Astrocyte of the cerebellum (primary cell): ENCODE data around the gene OSBPL2.

Source experiments
- DNase-seq: peaks from one replicate; pipeline ENCODE4 v3.0.0-alpha.2; 2011; ENCODE audit warnings: low read depth
- H3K4me3 ChIP-seq: 2 replicates; pipeline ENCODE4 v1.5.1; 2011; ENCODE audit warnings: mild to moderate bottlenecking, low read depth, low read length, moderate library complexity
- CTCF ChIP-seq: IDR thresholded peaks from 2 replicates; pipeline ENCODE4 v1.5.1; 2012; ENCODE audit warnings: low read length, low read depth, moderate library complexity, mild to moderate bottlenecking; ENCODE audit errors: missing control alignments
- in situ Hi-C: cut with HindIII; loops from 2 replicates; pipeline ENCODE4 v1.10.0; 2017; ENCODE audit warnings: low sequenced_read_pairs

The OSBPL2 gene

GRCh38 chr20:62237801-62238568 is at the start of gene OSBPL2:
Gene OSBPL2 (plus strand): TSS chr20:62238521. CDS start chr20:62256185, 17,664 bp downstream.
- TF ChIP-seq CTCF: no peak
- in situ Hi-C loops: no loop called here
- peak; percentile 87 for DNase-seq
- H3K4me3 ChIP-seq: peak within 1 kb of the TSS; percentile 64

DNA sequence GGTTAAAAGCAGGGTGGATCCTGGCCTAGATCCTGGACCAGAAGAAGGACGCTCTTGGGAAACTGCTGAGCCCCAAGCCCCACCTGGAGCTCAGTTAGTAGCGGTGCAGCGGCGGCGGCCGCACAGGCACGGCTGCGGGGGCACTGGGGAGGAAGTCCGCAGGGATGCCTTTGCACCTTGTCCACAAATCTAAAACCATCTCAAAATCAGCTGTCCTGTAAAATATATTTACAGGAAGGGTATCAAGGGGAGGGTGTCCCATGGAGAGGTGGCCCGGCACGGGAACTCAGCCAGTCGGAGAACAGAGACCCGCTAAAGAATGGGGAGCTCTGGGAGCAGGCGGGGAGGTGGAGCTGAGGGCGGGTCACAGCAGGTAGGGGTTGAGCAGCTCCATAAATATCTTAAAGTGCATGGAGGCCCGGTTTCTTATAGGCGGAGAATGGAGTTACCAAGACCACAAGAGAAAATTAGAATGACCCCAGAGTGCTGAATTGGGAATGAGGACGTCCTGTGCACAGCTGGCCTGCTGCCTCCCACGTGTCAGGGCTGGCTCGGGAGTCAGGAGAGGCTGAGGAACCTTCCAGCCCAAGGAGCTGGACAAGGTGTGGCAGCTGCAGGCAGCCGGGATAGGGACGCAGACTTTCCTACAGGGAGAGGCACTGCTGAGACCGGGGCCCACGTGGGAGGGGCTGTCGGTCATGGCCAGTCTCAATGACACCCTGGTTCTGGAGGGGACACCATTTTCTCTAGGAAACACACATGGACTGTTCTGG is 47.5 kb upstream of the OSBPL2 start:
- TF ChIP-seq CTCF: no peak
- no peak overlapping the region for H3K4me3 ChIP-seq
- no peak for DNase-seq
- in situ Hi-C loops: no loop called here

- no peak for TF ChIP-seq CTCF
- in situ Hi-C loops: no loop called here
- DNase-seq: no peak
- no peak overlapping the region for H3K4me3 ChIP-seq
These were observed 46.4 kb upstream of the OSBPL2 start for GRCh38 chr20:62191781-62192559.

- no peak for TF ChIP-seq CTCF
These were observed 45.7 kb upstream of the OSBPL2 start for GRCh38 chr20:62192635-62193034.

DNA sequence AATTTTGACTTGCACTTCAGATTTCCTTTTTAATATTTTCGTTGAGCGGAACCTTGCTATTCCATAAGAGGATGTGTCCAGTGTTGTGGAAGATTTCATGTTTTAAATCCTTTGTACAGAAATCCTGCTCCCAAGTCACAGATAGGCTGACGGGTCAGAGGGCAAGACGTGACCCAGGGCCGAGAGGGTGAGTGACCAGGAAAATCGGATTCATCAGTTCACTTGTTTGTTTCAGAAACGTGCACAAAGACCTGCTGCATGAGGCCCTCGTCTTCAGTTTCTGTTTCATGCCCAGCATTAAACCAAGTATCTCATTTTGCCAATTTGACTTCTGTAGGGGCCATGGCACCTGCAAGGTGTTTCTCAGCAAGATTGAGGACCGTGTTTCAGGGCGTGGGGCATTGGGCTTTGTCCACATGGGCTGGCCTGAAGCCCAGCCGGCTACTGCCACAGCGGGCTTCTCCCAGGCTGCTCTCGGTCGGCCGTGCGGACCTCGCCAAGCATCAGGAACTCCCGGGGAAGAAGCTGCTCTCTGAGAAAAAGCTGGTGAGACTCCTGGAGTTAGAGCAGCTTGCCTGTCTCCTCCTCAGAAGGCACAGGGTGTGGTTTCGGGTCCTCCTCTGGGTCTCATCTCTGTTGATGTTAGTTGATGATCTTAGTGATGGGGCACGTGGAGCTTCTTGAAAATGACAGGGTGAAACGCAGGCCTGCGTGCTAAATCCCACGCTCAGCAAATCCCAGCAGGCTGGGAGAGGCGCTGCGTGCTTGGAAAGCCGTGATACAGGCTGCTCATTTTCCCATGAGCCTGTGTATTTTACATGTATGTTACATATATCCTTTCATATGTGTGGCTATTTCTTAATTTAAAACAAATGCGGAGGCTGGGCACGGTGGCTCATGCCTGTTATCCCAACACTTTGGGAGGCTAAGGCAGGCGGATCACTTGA is 45.0 kb upstream of the OSBPL2 start:
- H3K4me3 ChIP-seq: no peak overlapping the region
- no peak for DNase-seq
- TF ChIP-seq CTCF: no peak
- in situ Hi-C loops: no loop called here

More at GRCh38 chr20:62192635-62193034, 45.7 kb upstream of the OSBPL2 start:
- in situ Hi-C loops: no loop called here
- H3K4me3 ChIP-seq: no peak overlapping the region
- DNase-seq: no peak
